NCI-H345 (cell line): Measurements from ENCODE around the gene SYT10.
"Not testable (repeated sequence)": the region's sequence is repeated elsewhere in the genome, so short reads cannot be mapped to it uniquely, and the experiment has no call there.

Source experiments
- DNase-seq: peaks from one replicate; lab custom pipeline; 2025; lab: John Stamatoyannopoulos, UW

The SYT10 gene

GRCh38 chr12:33439587-33440011 is at the start of gene SYT10:
Gene SYT10 (minus strand): TSS chr12:33439819. CDS start chr12:33439522, 297 bp downstream.
- DNase-seq: peak; percentile 86

- DNase-seq: no peak
Measured at GRCh38 chr12:33488036-33488435, 48.4 kb upstream of the SYT10 start.

GRCh38 chr12:33486058-33486457 is 46.4 kb upstream of the SYT10 start:
- DNase-seq: no peak

- DNase-seq: no peak
Measured at GRCh38 chr12:33484161-33484560, 44.5 kb upstream of the SYT10 start.

GRCh38 chr12:33480366-33480765 is 40.7 kb upstream of the SYT10 start:
- no peak for DNase-seq

GRCh38 chr12:33476058-33476457 is 36.4 kb upstream of the SYT10 start:
- DNase-seq: no peak

- no peak for DNase-seq
Measured at GRCh38 chr12:33472299-33472698, 32.7 kb upstream of the SYT10 start.

- no peak for DNase-seq
Measured at GRCh38 chr12:33455096-33455495, 15.5 kb upstream of the SYT10 start.

GRCh38 chr12:33450480-33450879 is 10.9 kb upstream of the SYT10 start:
- no peak for DNase-seq

GRCh38 chr12:33440477-33440876 is 858 bp upstream of the SYT10 start:
- no peak for DNase-seq

GRCh38 chr12:33438851-33439586 is 600 bp downstream of the SYT10 start:
- peak; percentile 60 for DNase-seq

- DNase-seq: peak; percentile 24
Measured at GRCh38 chr12:33438025-33438772, 1.4 kb downstream of the SYT10 start.

- DNase-seq: no peak
Measured at GRCh38 chr12:33437598-33437997, 2.0 kb downstream of the SYT10 start.

- DNase-seq: no peak
Measured at GRCh38 chr12:33432992-33433391, 6.6 kb downstream of the SYT10 start.

- no peak for DNase-seq
Measured at GRCh38 chr12:33431648-33432047, 8.0 kb downstream of the SYT10 start.

- no peak for DNase-seq
Measured at GRCh38 chr12:33429468-33429867, 10.2 kb downstream of the SYT10 start.

- peak; percentile 9 for DNase-seq
Measured at GRCh38 chr12:33427071-33427470, 12.5 kb downstream of the SYT10 start.

- no peak for DNase-seq
Measured at GRCh38 chr12:33423706-33424105, 15.9 kb downstream of the SYT10 start.

GRCh38 chr12:33412410-33412809 is 27.2 kb downstream of the SYT10 start:
- not testable (repeated sequence) for DNase-seq

GRCh38 chr12:33383503-33383902 is 56.1 kb downstream of the SYT10 start:
- DNase-seq: no peak

GRCh38 chr12:33376153-33376552 is 63.5 kb downstream of the SYT10 start:
- DNase-seq: no peak

- no peak for DNase-seq
Measured at GRCh38 chr12:33370318-33370717, 69.3 kb downstream of the SYT10 start.

GRCh38 chr12:33357181-33357580 is 82.4 kb downstream of the SYT10 start:
- no peak for DNase-seq
